ENCODE measurements around the gene FRAS1. TPM values are rescaled to one million over a fixed set of nuclear protein-coding genes. Genes with fewer than 3 reads are reported as not detected.

FRAS1 gene
- total and polyA plus RNA-seq, 2 donors (not counting 1 experiment from before 2014, with no cell fraction given), result 0.30 to 0.66 TPM

- H4K20me1 ChIP-seq (ENCODE audit: control insufficient read depth, extremely low read depth, insufficient read depth, low read length), result no peaks in the 10 kb centered on the region
- H3K27ac ChIP-seq (ENCODE audit: insufficient read depth, low read length), result no peak overlapping the region
- no peaks in the 10 kb centered on the region for H3K36me3 ChIP-seq (ENCODE audit: control insufficient read depth, insufficient read depth, low read length)
- no peak overlapping the region for H3K4me3 ChIP-seq (replicated peaks in 1 of 4; ENCODE audit: control extremely low read depth in 1 of 4, insufficient read depth in 1 of 4, low read depth in 3 of 4, low read length in 4 of 4)
- TF ChIP-seq CTCF (conservative IDR thresholded peaks at IDR 0.05 in 1 of 2, IDR thresholded peaks at IDR 0.05 in 1 of 2; ENCODE audit: low read depth in 1 of 2, low read length in 2 of 2) (no peak), EZH2 (IDR thresholded peaks at IDR 0.05; ENCODE audit: low read length, missing control alignments) (no peak)
- no peaks in the 10 kb centered on the region for H3K27me3 ChIP-seq (ENCODE audit: control insufficient read depth, insufficient read depth, low read length)
- no peak overlapping the region for H3K9ac ChIP-seq (ENCODE audit: insufficient read depth, low read length)
- peak; percentile 53 to 62 for DNase-seq (ENCODE audit: low read depth in 2 of 2)
- no peak overlapping the region for H3K4me2 ChIP-seq (ENCODE audit: extremely low read depth, insufficient read depth, low read length)
- no peaks in the 10 kb centered on the region for H3K9me3 ChIP-seq (ENCODE audit: control insufficient read depth, insufficient read depth, low read depth, low read length)
- H3K4me1 ChIP-seq (ENCODE audit: control insufficient read depth, extremely low read depth, insufficient read depth, low read length), result peaks cover 7% of the 10 kb centered on the region
- H3K79me2 ChIP-seq (ENCODE audit: control insufficient read depth, insufficient read depth, low read length), result no peaks in the 10 kb centered on the region
- no peak overlapping the region for H2AFZ ChIP-seq (ENCODE audit: low read length)
Observed at GRCh38 chr4:78542373-78542772, 485.2 kb downstream of the FRAS1 start.

- no peaks in the 10 kb centered on the region for H3K27me3 ChIP-seq (ENCODE audit: control insufficient read depth, insufficient read depth, low read length)
- H4K20me1 ChIP-seq (ENCODE audit: control insufficient read depth, extremely low read depth, insufficient read depth, low read length), result no peaks in the 10 kb centered on the region
- H3K4me2 ChIP-seq (ENCODE audit: extremely low read depth, insufficient read depth, low read length), result no peak overlapping the region
- no peaks in the 10 kb centered on the region for H3K79me2 ChIP-seq (ENCODE audit: control insufficient read depth, insufficient read depth, low read length)
- H3K36me3 ChIP-seq (ENCODE audit: control insufficient read depth, insufficient read depth, low read length), result no peaks in the 10 kb centered on the region
- no peak overlapping the region for H3K27ac ChIP-seq (ENCODE audit: insufficient read depth, low read length)
- no peak overlapping the region for H3K4me3 ChIP-seq (replicated peaks in 1 of 4; ENCODE audit: control extremely low read depth in 1 of 4, insufficient read depth in 1 of 4, low read depth in 3 of 4, low read length in 4 of 4)
- H3K4me1 ChIP-seq (ENCODE audit: control insufficient read depth, extremely low read depth, insufficient read depth, low read length), result peaks cover 7% of the 10 kb centered on the region
- TF ChIP-seq CTCF (conservative IDR thresholded peaks at IDR 0.05 in 1 of 2, IDR thresholded peaks at IDR 0.05 in 1 of 2; ENCODE audit: low read depth in 1 of 2, low read length in 2 of 2) (no peak), EZH2 (IDR thresholded peaks at IDR 0.05; ENCODE audit: low read length, missing control alignments) (no peak)
- peak in 1 of 2 donors; percentile 39 for DNase-seq (ENCODE audit: low read depth in 2 of 2)
- no peaks in the 10 kb centered on the region for H3K9me3 ChIP-seq (ENCODE audit: control insufficient read depth, insufficient read depth, low read depth, low read length)
- H3K9ac ChIP-seq (ENCODE audit: insufficient read depth, low read length), result no peak overlapping the region
- H2AFZ ChIP-seq (ENCODE audit: low read length), result no peak overlapping the region
Observed at GRCh38 chr4:78543424-78544125, 486.5 kb downstream of the FRAS1 start.

- Histone ChIP-seq H3K36me3 (ENCODE audit: control insufficient read depth, insufficient read depth, low read length) (no peaks in the 10 kb centered on the region), H3K27ac (ENCODE audit: insufficient read depth, low read length) (no peak overlapping the region), H3K4me1 (ENCODE audit: control insufficient read depth, extremely low read depth, insufficient read depth, low read length) (peaks cover 7% of the 10 kb centered on the region), H3K9ac (ENCODE audit: insufficient read depth, low read length) (no peak overlapping the region), H3K4me3 (replicated peaks in 1 of 4; ENCODE audit: control extremely low read depth in 1 of 4, insufficient read depth in 1 of 4, low read depth in 3 of 4, low read length in 4 of 4) (no peak overlapping the region), H3K9me3 (ENCODE audit: control insufficient read depth, insufficient read depth, low read depth, low read length) (no peaks in the 10 kb centered on the region), H3K27me3 (ENCODE audit: control insufficient read depth, insufficient read depth, low read length) (no peaks in the 10 kb centered on the region), H3K4me2 (ENCODE audit: extremely low read depth, insufficient read depth, low read length) (peak overlapping the region; percentile 23), H2AFZ (ENCODE audit: low read length) (no peak overlapping the region), H3K79me2 (ENCODE audit: control insufficient read depth, insufficient read depth, low read length) (no peaks in the 10 kb centered on the region), H4K20me1 (ENCODE audit: control insufficient read depth, extremely low read depth, insufficient read depth, low read length) (no peaks in the 10 kb centered on the region)
- DNase-seq (ENCODE audit: low read depth in 2 of 2), result peak in 1 of 2 donors; percentile 84
- TF ChIP-seq CTCF (conservative IDR thresholded peaks at IDR 0.05 in 1 of 2, IDR thresholded peaks at IDR 0.05 in 1 of 2; ENCODE audit: low read depth in 1 of 2, low read length in 2 of 2) (no peak), EZH2 (IDR thresholded peaks at IDR 0.05; ENCODE audit: low read length, missing control alignments) (no peak)
Observed at GRCh38 chr4:78544678-78545077, 487.6 kb downstream of the FRAS1 start.

Measured in fibroblast of lung (primary cell).